ENCODE measurements around the gene USP32.
"Not testable (repeated sequence)": the region's sequence is repeated elsewhere in the genome, so short reads cannot be mapped to it uniquely, and the experiment has no call there.

The USP32 gene

GRCh38 chr17:60240290-60240689, 151.6 kb downstream of the USP32 start:
- DNase-seq (ENCODE audit: low read depth in 3 of 3, low spot score in 1 of 3) = no peak

GRCh38 chr17:60231691-60232090, 160.2 kb downstream of the USP32 start:
- no peak for DNase-seq (ENCODE audit: low read depth in 3 of 3, low spot score in 1 of 3)

- no peak for DNase-seq (ENCODE audit: low read depth in 3 of 3, low spot score in 1 of 3)
These were observed 160.7 kb downstream of the USP32 start for GRCh38 chr17:60231234-60231633.

- DNase-seq (ENCODE audit: low read depth in 3 of 3, low spot score in 1 of 3) = no peak
These were observed 161.6 kb downstream of the USP32 start for GRCh38 chr17:60230358-60230757.

GRCh38 chr17:60229188-60229802, 162.6 kb downstream of the USP32 start:
- no peak for DNase-seq (ENCODE audit: low read depth in 3 of 3, low spot score in 1 of 3)

- DNase-seq (ENCODE audit: low read depth in 3 of 3, low spot score in 1 of 3) = not testable (repeated sequence)
These were observed 164.7 kb downstream of the USP32 start for GRCh38 chr17:60227276-60227675.

GRCh38 chr17:60224064-60224463, 167.9 kb downstream of the USP32 start:
- DNase-seq (ENCODE audit: low read depth in 3 of 3, low spot score in 1 of 3) = no peak

GRCh38 chr17:60223456-60223855, 168.5 kb downstream of the USP32 start:
- DNase-seq (ENCODE audit: low read depth in 3 of 3, low spot score in 1 of 3) = no peak

GRCh38 chr17:60218774-60219173, 173.2 kb downstream of the USP32 start:
- DNase-seq (ENCODE audit: low read depth in 3 of 3, low spot score in 1 of 3) = not testable (repeated sequence)

- not testable (repeated sequence) for DNase-seq (ENCODE audit: low read depth in 3 of 3, low spot score in 1 of 3)
These were observed 176.0 kb downstream of the USP32 start for GRCh38 chr17:60215895-60216294.

GRCh38 chr17:60211282-60211681, 180.7 kb downstream of the USP32 start:
- not testable (repeated sequence) for DNase-seq (ENCODE audit: low read depth in 3 of 3, low spot score in 1 of 3)

GRCh38 chr17:60208302-60208701, 183.6 kb downstream of the USP32 start:
- DNase-seq (ENCODE audit: low read depth in 3 of 3, low spot score in 1 of 3) = not testable (repeated sequence)

GRCh38 chr17:60205782-60206181, 186.2 kb downstream of the USP32 start:
- DNase-seq (ENCODE audit: low read depth in 3 of 3, low spot score in 1 of 3) = not testable (repeated sequence)

GRCh38 chr17:60198630-60199029, 193.3 kb downstream of the USP32 start:
- DNase-seq (ENCODE audit: low read depth in 3 of 3, low spot score in 1 of 3) = not testable (repeated sequence)

- DNase-seq (ENCODE audit: low read depth in 3 of 3, low spot score in 1 of 3) = not testable (repeated sequence)
These were observed 197.8 kb downstream of the USP32 start for GRCh38 chr17:60194141-60194540.

GRCh38 chr17:60193482-60193881, 198.5 kb downstream of the USP32 start:
- no peak for DNase-seq (ENCODE audit: low read depth in 3 of 3, low spot score in 1 of 3)

- not testable (repeated sequence) for DNase-seq (ENCODE audit: low read depth in 3 of 3, low spot score in 1 of 3)
These were observed 198.9 kb downstream of the USP32 start for GRCh38 chr17:60193032-60193431.

- not testable (repeated sequence) for DNase-seq (ENCODE audit: low read depth in 3 of 3, low spot score in 1 of 3)
These were observed 201.9 kb downstream of the USP32 start for GRCh38 chr17:60190032-60190431.

- DNase-seq (ENCODE audit: low read depth in 3 of 3, low spot score in 1 of 3) = no peak
These were observed 203.2 kb downstream of the USP32 start for GRCh38 chr17:60188759-60189158.

GRCh38 chr17:60186846-60187745, 204.8 kb downstream of the USP32 start:
- DNase-seq (ENCODE audit: low read depth in 3 of 3, low spot score in 1 of 3) = not testable (repeated sequence)

- DNase-seq (ENCODE audit: low read depth in 3 of 3, low spot score in 1 of 3) = not testable (repeated sequence)
These were observed 205.6 kb downstream of the USP32 start for GRCh38 chr17:60186372-60186771.

- not testable (repeated sequence) for DNase-seq (ENCODE audit: low read depth in 3 of 3, low spot score in 1 of 3)
These were observed 211.6 kb downstream of the USP32 start for GRCh38 chr17:60180380-60180779.

All from stimulated activated CD4-positive, alpha-beta T cell treated with anti-CD3 and anti-CD28 coated beads, TNF-alpha, amount 100 ng/mL, for 1 hour (primary cell).